HT-29 (cell line): ENCODE data around the gene SH3GLB2. TPM values are rescaled to one million over a fixed set of nuclear protein-coding genes. Genes with fewer than 3 reads are reported as not detected.
"Not testable (repeated sequence)": the region's sequence is repeated elsewhere in the genome, so short reads cannot be mapped to it uniquely, and the experiment has no call there.

Experiments
- DNase-seq: peaks from one replicate; pipeline ENCODE4 v3.0.0-alpha.2; 2015; ENCODE audit warnings: low spot score
- total RNA-seq: library from RNA; depleted of rRNA; stranded (reverse); fragments of >200 nt; shearing (Covaris generic); gene quantifications from 2 replicates; pipeline ENCODE4 v1.2.3, GENCODE V29; 2014

SH3GLB2 gene
- total RNA-seq, 1 experiment from 2014 or later: 146 TPM

GRCh38 chr9:129022037-129022436 is 6.1 kb downstream of the SH3GLB2 start:
- DNase-seq: no peak

GRCh38 chr9:129021091-129021490 is 7.0 kb downstream of the SH3GLB2 start:
- no peak for DNase-seq

GRCh38 chr9:129014608-129015007 is 13.5 kb downstream of the SH3GLB2 start:
- no peak for DNase-seq

DNA sequence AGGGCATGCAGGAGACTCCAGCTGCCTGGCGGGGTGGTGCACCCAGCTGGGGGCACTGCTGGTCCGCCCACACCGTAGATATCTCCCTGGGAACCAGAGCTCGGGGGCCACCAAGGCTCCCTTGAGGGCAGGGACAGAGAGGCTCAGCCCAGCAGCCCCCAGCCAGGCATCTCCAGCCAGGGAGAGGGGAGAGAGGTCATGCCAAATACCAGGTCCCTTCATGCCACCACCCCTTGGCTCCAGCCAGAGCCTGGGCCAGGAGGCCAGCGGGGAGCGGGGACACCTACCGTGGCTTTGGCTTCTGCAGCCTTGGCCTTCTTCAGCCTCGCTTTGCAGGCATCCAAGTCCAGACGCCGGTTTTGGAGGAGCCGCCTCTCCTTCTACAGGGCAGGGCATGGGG is 14.0 kb downstream of the SH3GLB2 start:
- DNase-seq: no peak

DNA sequence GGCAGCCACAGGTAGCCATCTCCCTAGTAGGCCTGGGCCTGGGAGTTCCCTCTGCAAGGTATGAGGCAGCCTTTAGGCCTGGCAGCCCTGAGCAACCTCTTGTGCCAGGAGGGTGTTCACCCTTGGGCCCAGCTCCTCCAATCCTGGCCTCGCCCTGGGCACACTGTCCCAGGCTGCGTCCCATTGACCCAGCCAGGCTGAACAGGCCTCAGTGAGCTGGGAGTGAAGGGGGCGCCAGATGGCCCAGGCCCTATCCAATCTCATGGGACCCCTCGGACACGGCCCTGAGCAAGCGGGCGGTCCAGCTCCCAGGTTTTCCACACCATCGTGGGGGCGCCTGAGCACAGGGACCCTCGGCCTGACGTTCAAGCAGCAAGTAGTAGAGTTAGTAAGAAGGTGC is 14.5 kb downstream of the SH3GLB2 start:
- DNase-seq: no peak

DNA sequence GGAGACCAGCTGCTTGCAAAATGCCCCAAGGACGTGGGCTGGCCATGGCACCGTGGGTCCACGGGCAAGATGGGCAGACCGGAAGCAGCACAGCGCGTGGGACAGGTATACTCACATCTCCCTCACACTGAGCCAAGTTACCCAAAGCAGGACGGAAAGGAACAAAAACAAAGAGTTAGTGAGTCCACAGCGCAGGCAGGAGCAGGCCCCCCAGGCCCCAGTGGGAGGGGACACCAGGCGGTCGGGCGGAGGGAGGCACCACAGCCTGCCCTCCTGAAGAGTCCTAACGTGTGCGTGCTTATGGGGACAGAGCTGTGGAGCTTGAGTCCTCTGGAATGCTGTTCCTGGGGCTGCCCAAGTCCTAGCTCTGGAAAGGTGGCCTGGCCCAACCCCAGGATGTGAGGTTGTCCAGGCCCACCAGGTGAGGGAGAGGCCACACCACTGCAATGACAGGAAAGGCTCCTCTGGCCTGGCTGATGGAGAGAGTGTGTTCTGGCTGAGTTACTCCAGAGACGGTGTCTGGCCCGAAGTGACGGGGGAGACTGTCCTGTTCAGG is 15.2 kb downstream of the SH3GLB2 start:
- no peak for DNase-seq

DNA sequence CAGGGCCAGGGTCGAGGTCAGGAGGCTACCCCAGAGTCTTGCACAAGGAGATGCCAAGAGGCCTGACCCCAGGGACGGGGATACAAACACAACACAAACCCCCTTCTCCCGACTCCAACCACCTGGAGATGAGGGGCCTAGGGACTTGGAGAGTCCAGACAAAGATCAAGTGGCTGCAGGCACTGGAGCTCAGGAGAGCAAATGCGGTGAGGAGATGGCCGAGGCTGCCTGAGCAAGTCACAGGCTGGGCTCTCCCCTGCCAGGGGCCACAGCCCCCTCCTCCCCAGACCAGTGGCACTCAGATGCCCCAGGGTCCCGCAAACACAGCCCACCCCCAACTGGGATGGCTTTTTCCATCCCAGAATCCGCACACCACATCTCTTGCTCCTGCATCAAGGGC is 15.8 kb downstream of the SH3GLB2 start:
- DNase-seq: no peak

GRCh38 chr9:129011761-129012181 is 16.4 kb downstream of the SH3GLB2 start:
- no peak for DNase-seq

DNA sequence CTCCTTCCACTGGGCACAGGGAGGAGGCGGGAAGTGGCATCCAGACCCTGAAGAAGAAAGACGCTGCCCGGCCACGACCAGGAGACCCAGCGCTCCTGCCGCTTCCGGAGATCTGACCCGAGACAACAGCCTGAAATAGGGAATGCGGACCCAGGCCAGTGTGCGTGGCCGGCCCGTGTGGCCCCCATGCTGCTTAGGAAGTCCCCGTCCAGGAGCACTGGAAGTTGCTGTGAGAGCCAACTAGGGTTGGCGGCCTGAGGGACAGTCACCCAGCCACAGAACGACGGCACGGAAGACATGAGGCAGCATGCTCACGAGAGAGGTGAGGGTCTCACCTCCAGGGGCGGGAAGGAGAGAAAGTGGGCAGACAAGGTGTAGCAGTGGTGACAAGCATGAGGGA is 17.0 kb downstream of the SH3GLB2 start:
- DNase-seq: no peak

DNA sequence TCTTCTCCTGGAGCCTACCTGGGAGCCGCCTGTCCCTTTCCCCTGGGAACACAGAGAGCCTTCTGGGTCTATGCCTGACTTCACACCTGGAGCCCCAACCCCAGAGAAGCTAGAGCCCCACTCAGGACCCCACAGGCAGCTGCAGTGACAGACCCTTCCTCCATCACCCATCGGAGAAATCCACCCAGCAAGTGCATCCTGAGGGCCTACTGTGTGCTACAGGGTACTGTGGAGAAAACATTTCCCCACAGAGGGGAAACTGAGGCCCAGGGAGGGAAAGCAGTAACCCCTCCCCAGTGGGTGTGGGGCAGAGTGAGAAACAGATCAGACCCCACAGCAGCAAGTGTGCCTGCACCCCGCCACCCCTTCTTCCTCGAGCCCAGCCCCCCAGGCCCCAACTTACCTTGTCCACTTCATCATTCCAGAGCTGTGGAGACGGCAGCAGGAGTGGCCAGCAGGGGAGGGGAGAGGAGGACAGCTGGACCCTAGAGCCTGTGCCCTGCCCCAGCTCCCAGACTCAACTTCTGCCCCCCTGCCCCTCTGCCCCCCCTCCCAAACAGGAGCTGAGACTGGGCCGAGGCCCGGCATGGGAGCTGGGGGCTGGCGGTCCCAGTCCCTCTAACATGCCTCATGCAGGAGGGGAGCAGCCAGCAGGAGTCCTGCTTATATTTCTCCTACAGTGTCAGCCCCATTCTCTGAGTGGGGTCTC is 17.7 kb downstream of the SH3GLB2 start:
- no peak for DNase-seq

DNA sequence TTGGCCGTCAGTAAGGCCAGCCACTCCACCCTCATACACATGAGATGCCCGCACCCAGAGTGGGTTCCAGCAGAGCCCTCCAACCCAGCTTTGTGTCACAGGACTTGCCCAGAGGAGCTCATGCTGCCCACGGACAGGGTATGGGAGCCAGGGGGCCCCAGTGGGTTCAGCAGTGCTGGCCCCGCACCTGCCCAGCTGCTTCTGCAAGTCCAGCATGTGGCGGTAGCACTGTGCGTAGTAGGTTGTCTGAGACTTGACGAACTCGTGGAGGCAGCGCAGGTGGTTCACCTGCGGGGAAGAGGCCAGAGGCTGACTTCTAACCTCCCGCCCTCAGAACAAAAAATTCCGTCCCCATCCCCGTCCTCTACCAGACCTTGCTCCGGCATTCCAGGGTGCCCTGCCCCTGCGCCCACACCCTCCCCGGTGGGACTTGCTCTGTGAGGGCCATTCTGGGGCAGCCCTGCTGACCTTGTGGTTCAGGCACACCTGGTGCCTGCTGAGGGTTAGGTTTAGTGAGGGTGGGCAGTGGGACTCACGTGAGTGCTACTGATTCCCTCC is 18.5 kb downstream of the SH3GLB2 start:
- no peak for DNase-seq

DNA sequence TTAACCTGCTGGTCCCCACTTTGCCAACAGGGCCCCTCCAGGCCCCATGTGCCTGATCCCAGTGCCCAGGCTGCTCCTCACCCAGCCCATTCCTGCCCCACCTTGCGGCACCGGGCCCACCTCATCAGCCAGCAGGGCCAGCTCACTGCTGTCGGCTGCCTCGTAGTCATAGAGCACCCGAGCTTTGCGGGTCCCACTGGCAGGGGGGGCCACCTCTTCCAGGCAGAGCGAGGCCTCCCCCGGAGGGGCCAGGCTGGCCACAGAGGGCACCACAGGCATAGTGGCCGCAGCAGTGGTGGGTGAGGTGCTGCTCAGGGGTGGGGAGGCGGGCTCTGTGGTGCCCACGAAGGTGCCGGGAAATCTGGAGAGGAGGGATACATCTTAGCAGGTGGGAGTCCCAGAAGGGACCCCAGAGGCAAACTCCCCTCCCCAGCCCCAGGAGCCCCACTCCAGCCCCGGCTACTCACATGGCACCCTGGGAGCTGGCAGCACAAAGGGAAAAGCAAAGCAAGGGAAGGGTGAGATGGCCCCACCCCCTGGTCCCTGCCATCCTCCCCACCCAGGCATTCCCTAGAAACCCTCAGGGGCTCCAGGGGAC is 19.0 kb downstream of the SH3GLB2 start:
- DNase-seq: no peak

- DNase-seq: no peak
Measured at GRCh38 chr9:129008469-129008965, 19.6 kb downstream of the SH3GLB2 start.

DNA sequence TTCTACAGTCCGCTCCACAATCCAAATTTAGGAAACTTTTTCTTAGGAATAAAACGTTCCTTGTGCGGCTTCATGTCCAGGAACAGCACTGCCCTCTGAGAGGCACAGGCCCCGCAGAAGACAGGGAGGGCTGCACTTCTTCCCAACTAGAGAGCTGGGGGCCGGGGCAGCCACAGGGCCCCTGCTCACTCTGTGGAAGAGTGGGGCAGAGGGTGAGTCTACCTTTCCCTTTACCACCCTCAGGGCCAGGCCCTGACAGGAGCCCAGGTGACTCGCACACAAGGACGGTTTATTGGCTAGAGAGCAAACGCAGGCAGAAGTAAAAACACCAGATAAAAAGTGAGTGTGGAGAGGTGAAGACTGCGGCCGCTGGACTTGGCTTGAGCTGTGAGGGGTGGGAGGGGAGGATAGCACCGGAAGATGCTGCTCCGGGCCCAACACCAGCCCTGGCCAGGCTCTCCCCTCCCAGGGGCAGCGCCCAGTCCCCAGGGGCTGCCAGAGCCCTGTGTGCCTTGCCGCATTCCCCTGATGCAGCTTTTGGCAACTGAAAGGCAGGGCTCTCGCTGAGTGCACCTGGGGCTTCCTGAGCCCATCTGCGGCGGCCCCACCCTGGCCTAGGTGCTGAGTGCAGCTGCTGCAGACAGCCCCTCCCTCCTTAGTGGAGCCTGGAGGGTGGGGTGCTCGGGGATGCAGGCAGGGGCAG is 20.2 kb downstream of the SH3GLB2 start:
- no peak for DNase-seq

DNA sequence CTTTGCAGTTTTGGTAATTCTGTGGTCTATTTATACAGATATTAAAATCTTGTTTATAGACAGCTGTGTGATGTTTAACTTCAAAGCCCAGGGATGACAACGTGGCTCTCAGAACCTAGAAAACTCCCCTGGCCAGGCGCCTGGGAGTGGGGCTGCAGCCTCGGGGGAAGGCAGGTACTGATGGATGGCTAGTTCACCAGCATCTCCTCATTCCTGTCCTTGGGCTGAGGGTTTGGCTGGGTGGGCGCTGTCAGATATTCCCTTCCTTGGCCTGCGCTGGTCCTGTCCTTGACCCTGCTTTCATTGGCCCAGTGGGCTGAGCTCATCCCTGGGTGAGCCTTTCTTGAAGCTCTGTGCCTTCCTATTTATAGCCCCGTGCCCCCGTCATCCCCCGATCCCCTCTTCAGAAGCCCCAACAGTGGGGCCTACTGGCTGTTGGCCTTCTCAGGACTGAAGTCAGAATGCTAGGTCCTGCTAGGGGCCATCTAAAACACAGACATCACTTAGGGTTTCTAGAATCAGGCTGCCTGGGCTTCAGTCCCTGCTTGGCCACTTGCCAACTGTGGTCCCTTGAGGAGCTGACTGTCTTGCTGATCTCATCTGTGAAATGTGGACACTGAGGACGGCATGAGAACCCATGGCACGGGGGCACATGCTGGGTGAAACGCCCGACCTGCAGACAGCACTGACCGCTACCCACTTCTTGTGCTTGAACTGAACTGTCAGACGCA is 20.9 kb downstream of the SH3GLB2 start:
- DNase-seq: no peak

- DNase-seq: peak; percentile 76
Measured at GRCh38 chr9:129006328-129007034, 21.6 kb downstream of the SH3GLB2 start.

GRCh38 chr9:129005336-129005997 is 22.7 kb downstream of the SH3GLB2 start:
- no peak for DNase-seq

DNA sequence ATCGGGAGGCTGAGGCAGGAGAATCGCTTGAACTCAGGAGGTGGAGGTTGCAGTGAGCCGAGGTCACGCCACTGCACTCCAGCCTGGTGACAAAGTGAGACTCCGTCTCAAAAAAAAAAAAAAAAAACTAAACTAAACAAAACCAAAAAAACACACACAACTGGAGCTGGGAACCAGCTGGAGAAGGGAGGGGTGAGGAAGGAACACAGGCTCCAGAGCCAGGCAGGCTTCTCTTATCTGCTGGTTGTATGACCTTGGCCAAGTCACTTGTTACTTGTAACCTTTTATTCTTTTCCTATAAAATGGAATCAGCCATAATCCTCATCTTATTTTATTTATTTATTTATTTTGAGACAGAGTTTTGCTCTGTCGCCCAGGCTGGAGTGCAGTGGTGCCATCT is 24.0 kb downstream of the SH3GLB2 start:
- not testable (repeated sequence) for DNase-seq

DNA sequence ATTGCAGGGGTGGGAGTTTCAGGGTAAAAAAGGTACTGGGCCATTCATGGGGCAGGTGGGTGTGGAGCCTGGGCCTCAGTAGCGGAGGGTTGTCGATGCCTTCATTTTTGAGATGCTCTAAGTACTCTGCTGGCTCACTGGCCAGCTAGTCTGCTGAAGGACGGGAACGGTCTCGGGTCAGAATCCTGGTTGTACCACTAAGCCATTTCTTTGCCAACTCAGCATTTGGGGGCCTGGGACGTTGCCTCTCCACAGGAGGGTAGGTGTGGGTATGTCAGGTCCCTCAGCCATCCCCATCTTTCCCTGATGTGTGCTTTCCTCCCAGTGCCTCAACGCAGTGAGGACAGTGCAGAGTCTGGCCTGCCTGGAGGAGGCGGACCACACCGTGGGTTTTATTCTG is 25.1 kb downstream of the SH3GLB2 start:
- no peak for DNase-seq
